CD4-positive, alpha-beta T cell treated with Interleukin-6 for 4 hours (primary cell): Measurements from ENCODE around the gene FAM25G.
"Not testable (repeated sequence)": the region's sequence is repeated elsewhere in the genome, so short reads cannot be mapped to it uniquely, and the experiment has no call there.

Experiments
- DNase-seq: peaks from one replicate; pipeline ENCODE4 v3.0.0-alpha.2; 2020; ENCODE audit warnings: mixed read lengths

The FAM25G gene

GRCh38 chr10:47462577-47463358 lies 28.7 kb downstream of the FAM25G start:
- not testable (repeated sequence) for DNase-seq

- DNase-seq = not testable (repeated sequence)
These were observed 30.2 kb downstream of the FAM25G start for GRCh38 chr10:47461261-47461687.

- no peak for DNase-seq
These were observed 32.9 kb downstream of the FAM25G start for GRCh38 chr10:47458466-47459154.

- DNase-seq = no peak
These were observed 33.7 kb downstream of the FAM25G start for GRCh38 chr10:47457826-47458225.

- no peak for DNase-seq
These were observed 34.0 kb downstream of the FAM25G start for GRCh38 chr10:47457528-47457820.

GRCh38 chr10:47456794-47457527 lies 34.5 kb downstream of the FAM25G start:
- no peak for DNase-seq

- DNase-seq = no peak
These were observed 35.3 kb downstream of the FAM25G start for GRCh38 chr10:47456079-47456785.

- not testable (repeated sequence) for DNase-seq
These were observed 36.0 kb downstream of the FAM25G start for GRCh38 chr10:47455350-47456078.

GRCh38 chr10:47454780-47455058 lies 36.8 kb downstream of the FAM25G start:
- DNase-seq = no peak

- no peak for DNase-seq
These were observed 37.3 kb downstream of the FAM25G start for GRCh38 chr10:47454008-47454779.

- DNase-seq = no peak
These were observed 38.1 kb downstream of the FAM25G start for GRCh38 chr10:47453141-47454007.

- DNase-seq = no peak
These were observed 38.9 kb downstream of the FAM25G start for GRCh38 chr10:47452495-47453140.

GRCh38 chr10:47451998-47452494 lies 39.5 kb downstream of the FAM25G start:
- DNase-seq = no peak

GRCh38 chr10:47451273-47451997 lies 40.1 kb downstream of the FAM25G start:
- no peak for DNase-seq

GRCh38 chr10:47450442-47450841 lies 41.1 kb downstream of the FAM25G start:
- DNase-seq = no peak

- no peak for DNase-seq
These were observed 41.5 kb downstream of the FAM25G start for GRCh38 chr10:47449979-47450378.

- DNase-seq = no peak
These were observed 42.2 kb downstream of the FAM25G start for GRCh38 chr10:47449102-47449978.

GRCh38 chr10:47447705-47448104 lies 43.8 kb downstream of the FAM25G start:
- no peak for DNase-seq
